ENCODE measurements around the gene GCSAM.
A peak's percentile ranks its signal among the peaks of the same experiment; 100 is the strongest.

Gene GCSAM

DNA sequence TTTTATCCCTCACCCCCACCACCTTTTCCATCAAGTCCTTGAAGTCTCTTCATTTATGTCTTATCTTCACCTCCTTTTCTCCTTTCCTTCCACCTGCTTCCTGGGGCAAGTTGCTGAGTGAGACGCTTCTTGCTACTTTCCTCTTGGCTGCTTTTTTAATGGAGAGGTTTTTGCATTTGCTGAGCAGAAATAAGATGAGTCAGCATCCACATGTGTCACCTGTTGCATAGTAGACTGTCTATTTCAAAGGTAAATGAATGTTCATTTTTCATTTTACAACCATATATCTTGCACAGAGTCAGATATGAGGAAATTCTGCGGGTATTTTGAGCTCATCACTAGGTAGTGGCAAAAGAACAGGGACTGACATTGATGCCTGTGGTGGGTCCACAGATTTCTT lies 28.3 kb downstream of the GCSAM start:
- DNase-seq (ENCODE audit: low read depth): no peak

DNA sequence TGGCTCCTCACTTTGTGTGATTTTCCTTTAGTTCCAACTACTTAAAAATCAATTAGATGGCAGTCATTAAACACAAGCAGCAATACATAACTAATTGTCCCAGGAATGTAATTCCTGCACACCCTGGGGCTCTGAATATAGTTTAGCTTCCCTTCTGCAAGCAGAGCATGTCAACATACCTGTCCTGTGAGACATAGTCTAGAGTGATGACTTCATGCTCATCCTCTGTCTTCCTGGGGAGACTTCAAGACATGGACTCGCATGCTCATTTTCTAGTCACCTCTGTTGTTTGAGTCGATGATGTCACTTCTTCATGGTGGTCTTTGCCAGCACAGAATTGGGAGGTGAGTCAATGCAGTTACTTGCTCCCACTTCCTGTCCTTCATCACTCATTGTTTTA lies 31.1 kb downstream of the GCSAM start:
- DNase-seq (ENCODE audit: low read depth): no peak

DNA sequence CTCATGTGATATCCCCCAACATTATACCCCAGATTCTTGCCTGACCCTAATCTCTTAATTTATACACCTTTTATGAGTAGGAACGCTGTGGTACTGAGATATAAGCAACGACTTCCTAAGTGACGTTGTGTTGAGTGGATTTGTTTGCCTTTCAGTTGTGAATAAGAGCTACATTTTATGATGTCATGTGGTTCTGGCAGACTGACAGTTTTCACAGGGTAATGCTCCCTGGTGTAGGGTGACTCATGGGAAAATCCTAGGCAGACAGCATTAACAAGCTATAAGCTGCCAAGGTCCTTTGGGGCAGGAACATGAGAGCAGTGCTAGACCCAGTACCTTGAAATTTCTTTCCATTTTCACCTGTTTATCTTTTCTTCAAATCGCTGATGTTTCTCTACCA lies 35.7 kb downstream of the GCSAM start:
- DNase-seq (ENCODE audit: low read depth): no peak

DNA sequence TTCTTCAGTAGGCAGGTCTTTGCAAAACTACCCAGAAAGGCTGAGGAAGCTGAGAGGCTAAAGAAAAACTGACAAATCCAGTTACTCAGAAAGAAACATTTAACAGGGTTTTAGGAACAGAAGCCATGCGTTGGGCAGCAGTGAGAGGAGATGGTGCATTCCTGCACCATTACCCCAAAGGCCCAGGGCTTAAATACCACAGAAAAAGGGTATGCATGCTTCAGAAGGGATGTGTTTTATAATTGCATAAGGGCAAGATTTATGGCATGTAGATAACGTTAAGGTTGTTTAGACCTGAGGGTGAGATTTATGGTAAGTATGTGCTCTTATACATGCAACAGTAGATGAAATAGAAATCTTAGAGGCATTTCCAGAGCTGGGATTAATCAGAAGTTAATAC lies 36.9 kb downstream of the GCSAM start:
- DNase-seq (ENCODE audit: low read depth): no peak

DNA sequence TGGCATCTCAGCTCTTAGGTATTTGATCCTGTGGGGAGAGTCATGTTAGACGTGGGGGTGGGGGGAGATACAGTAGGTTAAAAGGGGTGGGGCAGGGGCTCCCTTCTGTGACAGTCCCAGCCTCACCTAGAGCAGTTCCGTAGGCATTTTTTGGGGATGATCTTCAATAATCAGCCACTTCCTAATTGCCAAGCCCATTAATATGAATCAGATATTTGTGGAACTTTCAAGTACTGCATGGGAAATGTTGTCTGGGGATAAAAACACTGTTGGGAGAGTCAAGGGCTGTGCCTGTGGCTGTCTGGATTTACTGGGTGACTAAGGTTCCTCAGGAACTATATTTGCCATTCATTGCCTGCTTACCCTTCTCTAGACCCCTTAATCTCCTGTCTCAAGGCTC lies 37.3 kb downstream of the GCSAM start:
- DNase-seq (ENCODE audit: low read depth): no peak

DNA sequence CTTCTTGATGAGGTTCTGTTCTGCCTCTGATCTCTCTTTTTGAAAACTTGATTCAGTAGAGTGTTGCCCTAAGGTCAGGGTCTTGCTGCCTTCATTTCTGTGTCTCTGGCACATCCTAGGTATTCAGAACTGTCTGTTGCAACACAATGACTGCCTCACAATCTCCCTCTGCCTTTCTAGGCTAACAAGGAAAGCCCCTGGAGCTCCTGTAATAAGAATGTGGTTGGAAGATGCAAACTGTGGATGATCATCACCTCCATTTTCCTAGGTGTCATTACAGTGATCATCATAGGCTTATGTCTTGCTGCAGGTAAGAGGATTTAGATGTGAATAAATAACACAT lies 39.9 kb downstream of the GCSAM start:
- no peak for DNase-seq (ENCODE audit: low read depth)

DNA sequence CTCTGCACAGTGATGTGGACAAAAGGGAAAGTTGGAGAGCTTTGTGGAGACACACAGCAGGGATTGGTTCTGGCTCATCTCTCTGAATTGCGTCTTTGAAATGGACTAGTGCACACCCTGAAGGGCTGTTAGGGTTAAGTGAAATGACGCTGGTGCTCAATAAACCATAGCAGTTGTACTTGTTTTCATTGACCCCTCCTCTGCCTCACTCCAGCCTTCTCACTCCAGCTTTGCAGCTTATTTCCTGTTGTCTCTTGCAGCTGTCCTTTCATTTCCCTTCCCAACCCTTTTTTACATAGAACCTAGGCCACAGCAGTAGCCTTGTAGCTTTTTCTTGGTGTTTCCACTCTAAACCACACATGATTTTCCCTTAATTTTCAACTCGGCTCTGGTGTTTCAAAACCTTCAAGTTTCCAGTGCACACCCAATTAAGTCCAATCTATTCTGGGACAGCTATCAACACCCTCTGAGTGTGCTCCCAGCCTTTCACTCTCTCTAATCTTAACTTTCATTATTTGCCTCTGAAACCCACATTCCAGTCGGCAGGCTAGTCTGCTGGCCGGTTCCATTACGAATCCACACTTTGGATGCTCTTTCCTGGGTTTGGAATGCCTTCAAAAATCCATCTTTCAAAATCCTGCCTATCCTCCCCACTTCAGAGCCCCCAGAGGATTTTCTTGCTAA lies 40.4 kb downstream of the GCSAM start:
- DNase-seq (ENCODE audit: low read depth): no peak

DNA sequence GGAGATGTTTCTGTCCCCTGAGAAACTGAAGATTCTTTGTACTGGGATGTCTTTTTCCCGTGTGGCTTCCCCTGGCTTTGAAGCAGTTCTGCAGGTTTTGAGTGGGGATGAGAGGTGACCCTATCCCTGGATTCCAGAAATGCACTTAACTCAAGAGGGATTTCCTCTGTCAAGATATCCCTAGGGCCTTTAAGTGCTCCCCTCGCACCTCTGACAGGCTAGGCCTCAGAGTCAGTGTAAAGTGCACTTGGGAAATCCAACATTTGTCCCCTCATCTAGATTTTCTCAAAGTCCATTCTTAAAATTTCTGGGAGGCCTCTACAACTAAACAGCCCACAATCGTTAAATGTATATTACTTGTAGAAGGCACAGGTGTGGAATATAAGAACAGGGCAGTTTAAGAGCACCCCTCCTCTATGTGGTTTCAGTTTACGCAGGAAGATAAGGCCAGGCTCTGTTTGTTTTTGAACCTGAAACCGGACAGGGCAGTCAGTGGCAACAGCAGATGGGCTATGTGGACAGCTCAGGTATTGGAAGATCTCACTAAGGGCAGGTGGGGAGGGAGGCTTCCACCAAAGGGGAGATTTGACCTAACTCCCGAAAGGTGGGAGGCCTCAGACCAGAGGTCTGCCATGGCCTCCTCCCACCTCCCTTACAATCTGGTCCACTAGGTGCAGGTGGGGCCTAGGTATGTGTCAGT lies 42.0 kb downstream of the GCSAM start:
- no peak for DNase-seq (ENCODE audit: low read depth)

DNA sequence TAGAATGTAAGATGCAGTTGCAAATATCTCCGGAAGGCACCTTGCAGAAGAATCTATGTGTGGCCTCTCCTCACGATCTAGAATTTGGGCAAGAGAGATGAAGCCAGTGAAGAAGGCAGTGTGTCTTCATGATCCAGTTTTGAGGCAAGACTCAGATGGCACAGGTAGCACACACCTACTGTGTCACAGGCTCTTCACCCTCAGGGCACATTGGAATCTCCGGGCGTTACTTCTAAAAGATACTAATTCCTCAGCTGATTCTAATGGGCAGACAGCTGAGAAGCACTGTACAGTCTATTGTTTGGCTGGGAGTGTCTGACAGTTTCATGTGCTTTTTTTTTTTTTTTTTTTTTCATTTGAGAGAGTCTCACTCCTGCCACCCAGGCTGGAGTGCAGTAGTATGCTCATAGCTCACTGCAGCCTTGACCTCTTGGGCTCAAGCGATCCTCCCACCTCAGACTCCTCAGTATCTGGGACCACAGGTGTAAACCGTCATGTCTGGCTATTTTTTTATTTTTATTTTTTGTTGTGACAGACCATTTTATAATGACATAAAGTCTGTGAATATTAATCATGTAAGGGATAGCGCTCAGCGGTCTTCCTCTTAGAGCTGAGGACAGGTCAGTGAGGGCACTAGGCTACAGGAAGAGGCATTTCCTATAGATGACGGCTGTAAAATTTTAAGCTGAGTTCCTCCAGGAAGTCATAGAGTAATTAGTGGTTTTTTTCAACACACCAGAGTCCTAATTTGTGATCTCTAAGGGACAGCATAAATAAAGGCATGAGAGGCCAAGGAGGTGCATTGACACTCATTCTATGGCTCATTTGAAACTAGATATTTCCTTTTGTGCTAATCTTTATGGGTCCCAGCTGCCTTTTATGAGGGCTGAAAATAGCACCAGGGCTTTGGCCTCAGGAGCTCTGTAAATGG lies 42.8 kb downstream of the GCSAM start:
- no peak for DNase-seq (ENCODE audit: low read depth)

DNA sequence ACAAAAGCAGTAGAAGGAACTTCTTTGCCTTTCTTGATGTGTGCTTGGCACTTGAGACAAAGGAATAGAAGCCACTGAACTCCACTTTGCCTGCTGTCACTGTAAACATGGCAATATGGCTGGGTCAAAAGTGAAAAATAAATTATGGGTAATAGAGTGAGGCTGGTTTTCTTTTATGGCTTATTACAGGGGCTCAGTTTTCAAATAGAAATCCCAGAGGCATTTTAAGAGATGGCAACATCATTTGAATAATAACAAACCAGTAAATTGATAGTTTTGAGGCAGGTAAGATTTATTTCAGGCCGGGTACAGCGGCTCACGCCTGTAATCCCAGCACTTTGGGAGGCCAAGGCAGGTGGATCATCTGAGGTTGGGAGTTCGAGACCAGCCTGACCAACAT lies 44.1 kb downstream of the GCSAM start:
- DNase-seq (ENCODE audit: low read depth): no peak

DNA sequence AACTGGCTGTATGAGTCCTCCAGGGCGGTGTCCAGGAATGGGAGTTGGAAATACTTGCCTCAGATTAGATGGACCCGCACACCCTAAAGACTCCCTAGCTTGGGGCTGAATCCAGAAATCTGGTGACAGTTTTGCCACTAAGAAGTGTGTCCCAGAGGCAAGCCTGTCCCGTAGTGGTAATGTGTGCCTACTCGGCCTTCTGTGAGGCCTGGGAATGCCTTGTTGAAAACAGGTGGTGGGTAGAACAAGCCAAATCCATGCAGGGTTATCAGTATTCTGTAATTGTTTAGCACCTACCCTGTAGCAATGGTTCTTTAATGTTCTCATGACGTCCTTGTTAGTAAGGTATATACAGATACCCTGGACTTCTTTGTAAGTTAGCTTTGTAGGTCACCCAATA lies 45.3 kb downstream of the GCSAM start:
- DNase-seq (ENCODE audit: low read depth): no peak

DNA sequence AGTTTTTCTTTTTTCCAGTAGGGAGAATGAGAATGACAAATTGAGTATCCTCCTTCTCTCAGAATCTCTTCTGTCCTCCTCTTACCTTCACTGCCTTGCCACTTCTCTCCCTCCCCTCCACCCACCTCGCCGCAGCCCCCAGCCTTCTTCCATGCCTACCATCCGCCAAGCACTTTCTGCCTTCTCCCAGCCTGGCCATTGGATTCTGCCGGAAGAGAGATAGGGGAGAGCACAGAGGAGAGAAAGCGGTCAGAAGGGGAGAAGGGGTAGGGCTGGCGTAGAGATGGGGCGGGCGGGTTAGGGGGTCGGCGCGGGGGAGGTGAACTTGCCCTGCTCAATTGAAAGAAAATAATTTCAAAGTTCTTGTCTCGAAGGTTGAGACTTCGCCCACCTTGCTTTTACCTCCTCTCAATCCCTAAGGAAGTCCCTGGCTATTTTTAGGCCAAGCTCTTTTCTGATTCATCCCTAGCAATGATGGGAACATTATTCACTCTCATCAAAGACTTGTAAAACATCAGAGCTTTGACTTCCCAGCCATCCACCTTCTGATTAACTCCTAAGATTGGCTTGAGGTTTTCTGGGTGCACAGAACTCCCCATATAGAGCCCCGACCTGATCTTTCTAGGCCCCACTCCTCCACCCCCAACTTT lies 46.0 kb downstream of the GCSAM start:
- no peak for DNase-seq (ENCODE audit: low read depth)

DNA sequence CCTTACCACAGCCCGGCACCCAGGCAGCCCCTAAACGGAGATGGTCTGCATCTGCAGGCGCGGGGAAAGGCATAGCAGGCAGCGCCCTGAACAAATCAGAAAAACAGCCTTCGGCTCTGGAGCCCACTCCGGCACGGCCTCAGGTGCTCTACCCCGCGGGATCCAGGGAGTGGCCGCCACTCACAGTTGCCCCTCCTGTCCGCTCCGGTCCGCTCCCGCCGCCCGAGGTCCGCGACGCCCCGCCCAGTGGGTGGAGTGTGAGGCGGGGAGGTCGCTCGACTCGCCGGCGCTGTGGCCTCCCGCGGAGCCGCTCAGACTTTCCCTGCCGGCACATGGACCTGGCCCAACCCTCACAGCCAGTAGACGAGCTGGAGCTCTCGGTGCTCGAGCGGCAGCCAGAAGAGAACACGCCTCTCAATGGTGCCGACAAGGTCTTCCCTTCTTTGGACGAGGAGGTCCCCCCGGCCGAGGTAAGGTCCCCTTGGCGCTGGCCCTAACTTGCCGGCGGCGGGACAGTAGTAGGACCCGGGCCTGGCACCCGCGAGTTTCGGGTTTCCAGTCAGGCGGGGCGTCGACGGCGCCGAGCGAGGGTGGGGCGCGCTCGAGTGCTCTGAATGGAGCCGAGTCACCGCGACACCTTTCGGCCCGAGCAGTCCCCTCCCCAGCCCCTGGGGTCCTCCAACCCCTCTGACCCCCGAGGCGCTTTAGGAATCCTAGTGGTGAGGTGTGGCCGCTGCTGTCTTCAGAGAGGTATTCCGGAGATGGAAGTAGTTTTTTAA lies 46.8 kb downstream of the GCSAM start, which contains the start of gene C3orf52:
Gene C3orf52 (plus strand): TSS at position 314 of the 779 bp plus-strand sequence. CDS start 19 bp downstream, at position 333.
- DNase-seq (ENCODE audit: low read depth): peak; percentile 45

DNA sequence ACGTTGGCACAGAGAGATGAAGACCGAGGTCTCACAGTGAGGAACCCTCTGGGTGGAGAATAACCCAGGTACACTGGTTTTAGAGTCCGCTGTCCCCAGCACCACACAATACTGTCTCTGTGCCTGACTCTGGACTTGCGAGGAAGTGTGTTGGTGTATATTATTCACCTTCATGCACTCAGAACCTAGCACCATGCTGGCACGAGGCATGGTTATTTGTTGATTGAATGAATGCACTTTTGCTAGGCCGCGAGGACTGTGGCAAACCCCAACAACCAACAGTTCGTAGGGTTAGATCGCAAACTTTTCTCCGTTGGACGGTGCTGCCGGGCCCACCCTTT lies 47.3 kb downstream of the GCSAM start:
- no peak for DNase-seq (ENCODE audit: low read depth)

DNA sequence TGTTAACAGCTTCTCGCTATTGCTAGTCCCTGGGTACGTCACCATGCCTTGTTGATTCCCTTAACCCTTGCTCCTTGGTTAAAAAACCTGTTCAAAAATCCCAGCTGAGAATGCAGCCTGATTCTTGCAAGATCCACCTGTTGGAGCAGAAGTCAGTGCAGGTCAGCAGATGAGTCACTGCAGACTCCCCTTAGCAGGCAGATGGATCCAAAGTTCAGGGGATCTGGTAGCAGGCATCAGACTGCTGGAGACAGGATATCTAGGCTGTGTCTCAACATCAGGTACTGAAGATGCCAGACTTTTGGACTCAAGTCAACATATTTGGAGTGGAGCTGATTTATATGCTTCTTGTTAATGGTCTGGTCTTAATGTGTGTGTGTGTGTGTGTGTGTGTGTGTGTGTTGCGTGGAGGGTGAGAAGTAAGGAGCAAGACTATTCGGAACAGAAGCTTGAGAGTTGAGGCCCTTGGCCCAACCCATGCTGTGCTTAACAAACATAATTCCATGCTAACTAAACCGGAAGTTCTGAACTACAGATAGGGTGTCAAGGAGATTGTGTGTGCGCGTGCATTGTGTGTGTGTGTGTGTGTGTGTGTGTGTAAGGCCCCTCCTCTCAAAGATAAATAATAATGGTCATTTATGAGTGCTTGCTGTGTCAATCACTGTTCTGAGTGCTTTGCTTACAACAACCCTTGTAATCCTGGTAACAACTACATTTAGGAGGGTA lies 47.9 kb downstream of the GCSAM start:
- DNase-seq (ENCODE audit: low read depth): no peak

DNA sequence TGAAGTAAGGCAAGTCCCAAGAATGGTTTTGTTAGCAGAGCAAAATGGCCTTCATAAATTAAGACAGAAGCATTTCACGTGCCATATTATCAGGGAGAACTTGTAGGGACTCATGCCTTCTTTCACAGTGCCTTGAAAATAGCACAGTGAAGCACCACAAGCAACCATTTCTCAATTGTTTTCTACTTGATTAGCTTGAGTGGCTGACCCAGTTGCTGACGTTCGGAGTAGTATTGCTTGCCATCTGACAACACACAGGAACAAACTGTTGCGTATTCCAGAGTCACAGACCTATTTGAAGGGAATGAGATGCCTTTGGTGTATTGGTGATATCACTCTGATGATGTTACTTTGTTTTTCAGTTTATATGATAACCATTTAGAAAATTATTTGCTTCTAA lies 49.8 kb downstream of the GCSAM start:
- no peak for DNase-seq (ENCODE audit: low read depth)

DNA sequence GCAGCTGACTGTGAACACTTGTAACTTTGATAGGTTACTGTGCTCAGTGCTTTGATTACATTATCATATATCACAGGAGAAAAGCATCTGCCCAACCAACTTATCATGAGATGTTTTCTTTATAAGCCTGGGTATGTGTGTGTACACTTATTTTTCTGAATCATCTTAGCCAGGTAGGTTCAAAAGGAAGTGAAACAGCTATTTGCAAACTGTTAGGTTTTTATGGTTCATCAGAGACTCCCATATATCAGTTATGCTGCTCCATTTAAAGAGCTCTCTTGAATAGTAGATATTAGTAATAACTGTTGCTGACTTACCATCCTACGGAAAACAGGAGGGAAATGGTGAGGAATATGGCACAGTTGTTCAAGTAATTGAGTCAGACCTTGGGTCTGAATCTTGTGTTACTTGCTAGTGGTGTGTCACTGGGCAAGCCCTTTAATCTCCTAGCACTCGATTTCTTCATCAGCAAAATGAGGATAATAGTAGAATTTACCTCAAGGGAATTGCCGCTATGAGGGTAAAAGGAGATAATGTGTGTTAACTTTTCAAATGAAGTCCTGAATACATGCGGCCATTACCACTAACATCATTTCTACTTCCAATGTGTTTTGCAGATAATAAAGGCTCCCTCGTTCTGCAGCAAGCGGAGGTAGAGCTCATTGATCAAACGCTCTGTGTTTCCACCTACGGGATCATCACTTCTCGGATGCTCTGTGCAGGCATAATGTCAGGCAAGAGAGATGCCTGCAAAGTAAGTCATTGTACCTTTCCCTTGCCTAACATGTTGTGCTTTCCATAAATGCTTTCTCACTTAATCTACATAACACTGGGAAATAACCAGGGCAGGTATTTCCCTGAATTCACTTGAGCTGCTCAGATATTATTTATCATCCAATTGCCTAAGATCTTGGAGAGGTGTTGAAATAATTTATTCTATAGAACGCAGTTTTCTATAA lies 54.6 kb downstream of the GCSAM start:
- no peak for DNase-seq (ENCODE audit: low read depth)

DNA sequence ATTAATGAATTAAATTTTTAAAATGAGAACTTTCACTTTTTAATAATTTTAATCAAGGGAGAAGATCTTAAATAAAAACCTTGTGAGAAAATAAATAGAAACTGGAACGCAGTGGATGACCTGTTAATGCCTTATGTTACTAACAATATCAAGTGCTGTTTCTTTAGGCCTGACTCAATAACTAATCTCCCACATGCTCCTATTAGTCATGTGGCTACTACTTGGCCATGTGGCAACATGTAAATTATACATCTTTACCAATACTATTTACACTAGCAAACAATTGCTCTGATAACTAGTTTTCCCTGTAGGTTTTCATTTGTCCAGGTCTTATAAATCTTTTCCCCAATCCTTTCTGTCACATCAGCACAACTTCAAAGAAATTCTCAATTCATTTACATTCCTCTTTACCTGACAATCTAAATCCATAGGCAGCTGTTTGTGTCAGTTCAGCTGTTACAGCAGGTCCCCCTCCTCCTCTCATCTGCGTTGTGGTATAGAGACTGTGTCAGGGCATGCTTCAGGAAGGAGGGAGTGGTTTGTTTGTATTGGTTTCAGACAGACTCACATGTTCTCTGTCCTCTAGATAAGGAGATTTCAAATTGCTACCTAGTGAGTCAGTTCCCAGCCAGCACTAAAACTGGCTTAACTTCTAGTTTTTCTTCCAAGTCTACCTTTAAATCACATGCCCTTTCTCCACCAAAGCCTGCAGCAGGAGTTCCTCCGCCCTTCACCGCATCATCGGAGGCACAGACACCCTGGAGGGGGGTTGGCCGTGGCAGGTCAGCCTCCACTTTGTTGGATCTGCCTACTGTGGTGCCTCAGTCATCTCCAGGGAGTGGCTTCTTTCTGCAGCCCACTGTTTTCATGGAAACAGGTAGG lies 58.2 kb downstream of the GCSAM start:
- no peak for DNase-seq (ENCODE audit: low read depth)

DNA sequence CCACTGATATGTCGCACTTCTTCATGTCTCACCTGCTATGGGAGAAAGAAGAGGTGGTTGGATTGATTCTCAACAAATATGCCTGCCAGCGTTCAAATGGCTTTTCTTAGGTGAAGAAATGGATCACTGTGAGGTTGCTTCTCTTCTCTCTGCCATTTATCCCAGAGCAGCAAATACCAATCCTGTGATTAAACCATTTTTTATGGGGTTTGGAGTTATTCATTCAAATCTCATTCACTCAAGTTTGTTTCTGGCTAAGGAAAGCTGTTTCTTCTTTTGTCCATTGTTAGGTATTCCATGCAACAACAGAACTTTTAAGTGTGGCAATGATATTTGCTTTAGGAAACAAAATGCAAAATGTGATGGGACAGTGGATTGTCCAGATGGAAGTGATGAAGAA lies 59.0 kb downstream of the GCSAM start:
- no peak for DNase-seq (ENCODE audit: low read depth)
